Right lobe of liver (tissue), 4 donors: Measurements from ENCODE around the gene SCAANT1.

ENCODE experiments used
- POLR2A ChIP-seq: fragments of 450-650 bp; IDR thresholded peaks from one replicate; pipeline ENCODE4 v1.6.1; 2017; ENCODE audit warnings: antibody characterized with exemption, mild to moderate bottlenecking
- TF ChIP-seq, protein P1 (sequence below), 4 donors: fragments of 200-600 bp in 3 of 4; fragments of 450-650 bp in 1 of 4; IDR thresholded peaks; one replicate each; pipeline versions ENCODE4 v1.5.1 to v1.8.0; 2016 to 2022; ENCODE audit warnings: antibody characterized with exemption in 4 of 4, mild to moderate bottlenecking in 2 of 4
- donor health status: DM: no; HTN: no; CAD: no.
- donor health status: DM: no; HTN: no; CAD: no.
- donor health status: DM: no; HTN: yes; CAD: no.

DNA sequence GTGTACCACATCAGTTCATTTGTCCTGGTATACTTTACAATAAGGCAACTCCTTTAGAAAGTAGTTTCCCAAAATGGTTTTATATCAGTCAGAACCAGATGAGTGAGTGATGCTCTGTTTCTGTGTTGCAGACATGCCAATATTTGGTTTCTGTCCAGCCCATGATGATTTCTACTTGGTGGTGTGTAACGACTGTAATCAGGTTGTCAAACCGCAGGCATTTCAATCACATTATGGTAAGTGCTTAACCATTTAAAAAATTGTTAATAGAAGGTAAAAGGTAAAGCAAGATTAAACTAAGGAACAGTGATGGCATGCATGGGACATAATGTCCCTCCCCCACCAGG, 40.0 kb upstream of the SCAANT1 start:
- TF ChIP-seq, protein P1, sequence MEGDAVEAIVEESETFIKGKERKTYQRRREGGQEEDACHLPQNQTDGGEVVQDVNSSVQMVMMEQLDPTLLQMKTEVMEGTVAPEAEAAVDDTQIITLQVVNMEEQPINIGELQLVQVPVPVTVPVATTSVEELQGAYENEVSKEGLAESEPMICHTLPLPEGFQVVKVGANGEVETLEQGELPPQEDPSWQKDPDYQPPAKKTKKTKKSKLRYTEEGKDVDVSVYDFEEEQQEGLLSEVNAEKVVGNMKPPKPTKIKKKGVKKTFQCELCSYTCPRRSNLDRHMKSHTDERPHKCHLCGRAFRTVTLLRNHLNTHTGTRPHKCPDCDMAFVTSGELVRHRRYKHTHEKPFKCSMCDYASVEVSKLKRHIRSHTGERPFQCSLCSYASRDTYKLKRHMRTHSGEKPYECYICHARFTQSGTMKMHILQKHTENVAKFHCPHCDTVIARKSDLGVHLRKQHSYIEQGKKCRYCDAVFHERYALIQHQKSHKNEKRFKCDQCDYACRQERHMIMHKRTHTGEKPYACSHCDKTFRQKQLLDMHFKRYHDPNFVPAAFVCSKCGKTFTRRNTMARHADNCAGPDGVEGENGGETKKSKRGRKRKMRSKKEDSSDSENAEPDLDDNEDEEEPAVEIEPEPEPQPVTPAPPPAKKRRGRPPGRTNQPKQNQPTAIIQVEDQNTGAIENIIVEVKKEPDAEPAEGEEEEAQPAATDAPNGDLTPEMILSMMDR (IDR thresholded peaks at IDR 0.05): no peak
- TF ChIP-seq POLR2A: no peak
